ENCODE data around the gene TMEM185A. TPM values are rescaled to one million over a fixed set of nuclear protein-coding genes. Genes with fewer than 3 reads are reported as not detected.
"Not testable (repeated sequence)": the region's sequence is repeated elsewhere in the genome, so short reads cannot be mapped to it uniquely, and the experiment has no call there.

Gene TMEM185A
- polyA plus RNA-seq, 4 donors: 40.8 to 57.4 (median 47.5) TPM

- no peak for DNase-seq (ENCODE audit: low read depth in 4 of 4, low spot score in 3 of 4)
These were observed 68.2 kb downstream of the TMEM185A start for GRCh38 chrX:149563359-149563758.

DNA sequence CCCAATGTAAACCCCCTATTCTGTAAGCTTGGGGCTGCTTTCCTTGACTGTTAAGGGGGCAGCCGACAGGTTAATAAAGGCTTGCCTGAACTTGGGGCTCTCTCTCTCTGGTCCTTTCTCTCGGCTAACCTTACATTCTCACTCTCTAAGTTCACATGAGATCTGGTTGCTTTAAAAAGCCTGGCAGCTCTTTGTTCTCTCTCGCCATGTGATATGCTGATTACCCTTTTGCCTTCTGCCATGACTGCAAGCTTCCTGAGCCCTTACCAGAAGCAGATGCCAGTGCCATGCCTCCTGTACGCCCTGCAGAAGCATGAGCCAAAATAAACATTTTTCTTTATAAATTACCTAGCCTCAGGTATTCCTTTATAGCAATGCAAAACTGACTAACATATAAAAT lies 76.3 kb downstream of the TMEM185A start:
- not testable (repeated sequence) for DNase-seq (ENCODE audit: low read depth in 4 of 4, low spot score in 3 of 4)

DNA sequence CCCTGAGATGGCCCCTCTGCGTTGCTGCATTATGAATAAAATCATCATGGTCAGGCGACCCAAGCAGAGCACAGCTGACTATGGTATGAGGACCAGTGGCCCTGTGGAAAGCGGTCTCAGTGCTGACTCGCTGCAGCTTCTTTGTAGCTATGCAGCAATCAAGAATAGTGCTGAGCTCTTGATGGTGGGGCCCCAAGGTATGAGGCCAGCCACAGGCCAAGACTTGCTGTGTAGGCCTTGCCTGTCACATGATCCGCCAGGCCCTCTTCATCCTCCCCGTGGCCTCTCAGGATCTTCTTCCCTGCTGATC lies 79.7 kb downstream of the TMEM185A start:
- not testable (repeated sequence) for DNase-seq (ENCODE audit: low read depth in 4 of 4, low spot score in 3 of 4)

- DNase-seq (ENCODE audit: low read depth in 4 of 4, low spot score in 3 of 4): not testable (repeated sequence)
These were observed 80.2 kb downstream of the TMEM185A start for GRCh38 chrX:149551245-149551938.

DNA sequence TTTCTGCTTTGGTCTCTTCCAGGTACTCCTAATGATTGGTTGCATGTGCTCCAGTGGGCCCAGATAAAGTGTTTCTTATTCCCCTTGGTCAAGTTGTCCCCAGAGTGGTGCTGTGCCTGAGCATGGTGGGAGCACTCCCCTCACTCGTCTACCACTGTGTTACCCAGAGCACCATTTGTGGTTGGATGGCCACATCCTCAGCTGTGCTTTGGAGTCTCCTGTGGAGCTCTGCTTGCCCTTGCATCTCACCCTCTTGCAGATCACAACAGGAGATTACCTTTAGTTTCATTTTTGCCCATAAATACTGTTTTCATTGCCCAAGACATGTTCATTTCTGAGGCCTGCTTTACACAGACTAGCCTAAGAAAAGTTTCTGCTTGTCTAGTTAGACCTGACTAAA lies 81.1 kb downstream of the TMEM185A start:
- not testable (repeated sequence) for DNase-seq (ENCODE audit: low read depth in 4 of 4, low spot score in 3 of 4)

GRCh38 chrX:149549701-149550100 lies 81.9 kb downstream of the TMEM185A start, which contains the start of gene HSFX3:
Gene HSFX3 (minus strand): TSS chrX:149549924. CDS start chrX:149549852, 72 bp downstream.
- not testable (repeated sequence) for DNase-seq (ENCODE audit: low read depth in 4 of 4, low spot score in 3 of 4)

DNA sequence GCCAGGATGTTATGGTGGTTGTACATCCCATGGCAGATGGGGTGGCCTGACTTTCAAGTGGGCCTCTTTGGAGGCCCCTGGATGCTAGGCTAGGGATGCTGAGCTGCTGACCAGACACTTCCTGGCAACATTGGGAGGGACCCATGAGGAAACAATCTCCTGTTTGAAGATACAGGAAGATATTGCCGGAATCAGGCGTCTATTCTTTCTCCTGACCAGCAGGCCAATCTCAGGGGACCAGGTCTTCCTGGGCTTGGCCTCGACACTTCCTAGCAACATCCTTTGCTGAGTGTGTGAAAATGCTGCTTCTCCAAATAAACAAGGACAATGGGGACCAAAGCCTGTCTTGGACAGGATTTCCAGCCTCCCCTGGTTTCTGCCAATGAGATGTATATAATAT lies 83.8 kb downstream of the TMEM185A start:
- DNase-seq (ENCODE audit: low read depth in 4 of 4, low spot score in 3 of 4): not testable (repeated sequence)

- DNase-seq (ENCODE audit: low read depth in 4 of 4, low spot score in 3 of 4): not testable (repeated sequence)
These were observed 84.6 kb downstream of the TMEM185A start for GRCh38 chrX:149546962-149547361.

Other genes with a start within 250 kb of the TMEM185A start
- 10 to 100 TPM; 32.4 to 42.5 (median 36.9) TPM for gene IDS, start 126.5 kb downstream of the TMEM185A start, polyA plus RNA-seq (ENCODE audit: insufficient read length in 4 of 4)
- gene EOLA1, start 90.8 kb downstream of the TMEM185A start, polyA plus RNA-seq (ENCODE audit: insufficient read length in 4 of 4): 10 to 100 TPM; 16.3 to 23.2 (median 21.4) TPM
- gene HSFX3, start 81.9 kb downstream of the TMEM185A start, polyA plus RNA-seq (ENCODE audit: insufficient read length in 4 of 4): under 1 TPM in 1 of 4 donors, not detected in 3; 0.15 TPM
- gene MAGEA9B, start 44.3 kb downstream of the TMEM185A start, polyA plus RNA-seq (ENCODE audit: insufficient read length in 4 of 4): not detected
- gene HSFX2, start 36.5 kb downstream of the TMEM185A start, polyA plus RNA-seq (ENCODE audit: insufficient read length in 4 of 4): under 1 TPM in 2 of 4 donors, not detected in 2; 0.46 to 0.78 TPM
- under 1 TPM in 1 of 4 donors, not detected in 3; 0.05 TPM for gene MAGEA11, start 80.3 kb upstream of the TMEM185A start, polyA plus RNA-seq (ENCODE audit: insufficient read length in 4 of 4)
- 1 to 10 TPM; 1.6 to 2.5 (median 2.0) TPM for gene HSFX1, start 142.3 kb upstream of the TMEM185A start, polyA plus RNA-seq (ENCODE audit: insufficient read length in 4 of 4)
- gene MAGEA9, start 150.1 kb upstream of the TMEM185A start, polyA plus RNA-seq (ENCODE audit: insufficient read length in 4 of 4): not detected
- under 1 TPM; 0.10 to 0.41 (median 0.18) TPM for gene MAGEA8, start 249.4 kb upstream of the TMEM185A start, polyA plus RNA-seq (ENCODE audit: insufficient read length in 4 of 4)

Data from left renal pelvis (tissue), 4 donors.